IPS-15b (cell line): Measurements from ENCODE around the gene NPY4R.
"Not testable (repeated sequence)": the region's sequence is repeated elsewhere in the genome, so short reads cannot be mapped to it uniquely, and the experiment has no call there.

Source experiments
- H3K27me3 ChIP-seq: one replicate; pipeline ENCODE4 v1.6.1; 2013; ENCODE audit warnings: low read length; ENCODE audit not compliant: control insufficient read depth, insufficient read depth
- H3K36me3 ChIP-seq: one replicate; pipeline ENCODE4 v1.6.1; 2013; ENCODE audit warnings: low read length; ENCODE audit not compliant: control insufficient read depth, insufficient read depth
- H3K4me1 ChIP-seq: one replicate; pipeline ENCODE4 v1.6.1; 2013; ENCODE audit warnings: mild to moderate bottlenecking, low read length; ENCODE audit not compliant: control insufficient read depth, insufficient read depth
- H3K4me3 ChIP-seq: one replicate; pipeline ENCODE4 v1.5.1; 2013; ENCODE audit warnings: low read depth, low read length
- H3K9ac ChIP-seq: one replicate; pipeline ENCODE4 v1.6.1; 2013; ENCODE audit warnings: low read depth, mild to moderate bottlenecking, low read length
- H3K9me3 ChIP-seq: one replicate; pipeline ENCODE4 v1.6.1; 2013; ENCODE audit warnings: mild to moderate bottlenecking, low read length; ENCODE audit not compliant: control insufficient read depth, insufficient read depth

NPY4R gene, protein sequence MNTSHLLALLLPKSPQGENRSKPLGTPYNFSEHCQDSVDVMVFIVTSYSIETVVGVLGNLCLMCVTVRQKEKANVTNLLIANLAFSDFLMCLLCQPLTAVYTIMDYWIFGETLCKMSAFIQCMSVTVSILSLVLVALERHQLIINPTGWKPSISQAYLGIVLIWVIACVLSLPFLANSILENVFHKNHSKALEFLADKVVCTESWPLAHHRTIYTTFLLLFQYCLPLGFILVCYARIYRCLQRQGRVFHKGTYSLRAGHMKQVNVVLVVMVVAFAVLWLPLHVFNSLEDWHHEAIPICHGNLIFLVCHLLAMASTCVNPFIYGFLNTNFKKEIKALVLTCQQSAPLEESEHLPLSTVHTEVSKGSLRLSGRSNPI

DNA sequence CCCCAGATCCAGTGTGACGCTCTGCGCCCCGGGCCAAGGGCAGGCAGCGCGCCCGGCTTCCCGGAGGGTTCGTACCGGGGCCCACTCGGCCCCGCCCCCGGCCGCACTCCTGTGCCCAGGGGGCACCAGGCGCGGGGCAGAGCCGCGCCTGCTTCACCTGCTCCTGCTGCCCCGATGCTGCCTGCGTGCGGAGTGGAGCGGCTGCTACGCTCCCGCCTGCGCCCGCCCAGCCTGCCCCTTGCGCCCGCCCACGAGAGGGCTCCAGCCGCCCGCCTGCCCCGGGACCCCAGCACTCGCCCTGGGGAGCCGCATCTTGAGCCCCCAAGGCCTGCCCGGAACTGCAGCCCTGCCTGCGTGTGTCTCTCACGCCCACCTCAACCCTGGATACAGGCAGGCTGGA lies at the start of gene NPY4R:
Gene NPY4R, minus strand, starts transcription at position 194 of the 400 bp plus-strand sequence. CDS start 3,323 bp downstream, outside the sequence.
- H3K9ac ChIP-seq, H3K36me3 ChIP-seq, H3K9me3 ChIP-seq, H3K27me3 ChIP-seq, H3K4me1 ChIP-seq, H3K4me3 ChIP-seq: not testable (repeated sequence)

DNA sequence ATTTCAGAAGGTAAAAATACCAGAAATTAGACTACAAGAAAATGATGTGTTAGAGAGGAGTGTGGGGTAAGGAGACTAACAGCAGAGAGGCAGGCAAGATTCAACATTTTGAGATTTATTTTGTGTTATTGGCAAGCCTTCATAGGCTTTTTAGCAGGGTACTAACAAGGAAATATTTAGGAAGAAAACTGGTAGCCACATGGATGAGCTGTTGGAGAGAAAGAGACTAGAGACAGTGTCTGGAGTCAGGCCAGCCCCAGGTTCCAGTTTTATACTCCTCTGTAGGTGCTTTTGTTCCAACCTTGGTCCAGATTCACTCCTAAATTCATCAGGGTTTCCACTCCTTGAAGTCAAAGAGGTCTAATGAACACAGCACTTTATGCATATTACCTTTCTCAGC lies 49.6 kb upstream of the NPY4R start:
- Histone ChIP-seq H3K4me1 (no peaks in the 10 kb centered on the region), H3K36me3 (no peaks in the 10 kb centered on the region), H3K27me3 (no peaks in the 10 kb centered on the region), H3K9me3 (no peaks in the 10 kb centered on the region), H3K9ac (no peak overlapping the region), H3K4me3 (no peak overlapping the region)

DNA sequence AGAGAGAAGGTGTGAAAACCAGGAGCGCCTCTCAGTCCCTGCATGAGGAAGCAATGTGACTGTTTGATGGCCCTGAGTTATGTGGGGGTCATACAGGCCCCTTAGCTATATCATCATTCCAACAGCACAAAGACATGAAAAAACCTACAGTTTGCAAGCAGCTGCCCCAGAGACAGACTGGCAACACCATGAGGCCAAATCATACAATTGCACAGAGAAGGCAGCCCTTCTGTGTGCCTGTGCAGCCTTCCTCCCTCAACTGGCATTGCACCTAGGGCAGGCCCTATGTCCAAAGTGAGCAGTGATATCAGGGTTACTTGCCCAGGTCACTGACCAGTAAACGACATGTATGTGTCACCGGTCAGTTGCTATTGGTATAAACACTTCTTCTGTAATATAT lies 49.1 kb upstream of the NPY4R start:
- Histone ChIP-seq H3K9ac (no peak overlapping the region), H3K4me1 (no peaks in the 10 kb centered on the region), H3K4me3 (no peak overlapping the region), H3K27me3 (no peaks in the 10 kb centered on the region), H3K36me3 (no peaks in the 10 kb centered on the region), H3K9me3 (no peaks in the 10 kb centered on the region)

- Histone ChIP-seq H3K9ac (no peak overlapping the region), H3K36me3 (no peaks in the 10 kb centered on the region), H3K4me1 (no peaks in the 10 kb centered on the region), H3K4me3 (no peak overlapping the region), H3K27me3 (no peaks in the 10 kb centered on the region), H3K9me3 (no peaks in the 10 kb centered on the region)
These were observed 48.7 kb upstream of the NPY4R start for GRCh38 chr10:46514431-46514861.

GRCh38 chr10:46513333-46513732 lies 47.6 kb upstream of the NPY4R start:
- H3K4me1 ChIP-seq, H3K9ac ChIP-seq, H3K36me3 ChIP-seq, H3K27me3 ChIP-seq, H3K9me3 ChIP-seq, H3K4me3 ChIP-seq: not testable (repeated sequence)

DNA sequence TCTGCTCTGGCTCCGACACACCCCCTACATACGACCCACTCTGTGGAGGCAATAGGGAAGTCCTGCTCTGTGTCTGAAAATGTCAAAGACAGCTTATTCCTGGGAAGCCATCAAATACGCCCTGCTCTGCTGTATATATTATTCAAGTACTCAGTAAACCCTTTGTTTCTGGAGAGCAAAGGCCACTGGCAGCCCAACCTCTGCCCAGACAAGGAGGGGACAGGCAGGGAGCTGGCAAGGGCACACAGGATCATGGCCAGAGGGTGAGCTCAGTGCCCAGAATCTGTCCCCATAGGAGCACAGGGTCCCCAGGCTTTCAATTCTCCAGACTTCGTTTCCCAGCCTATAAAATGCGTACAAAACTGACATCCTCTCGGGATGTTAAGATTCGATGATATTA lies 47.0 kb upstream of the NPY4R start:
- not testable (repeated sequence) for H3K9ac ChIP-seq, H3K27me3 ChIP-seq, H3K9me3 ChIP-seq, H3K4me3 ChIP-seq, H3K36me3 ChIP-seq, H3K4me1 ChIP-seq

DNA sequence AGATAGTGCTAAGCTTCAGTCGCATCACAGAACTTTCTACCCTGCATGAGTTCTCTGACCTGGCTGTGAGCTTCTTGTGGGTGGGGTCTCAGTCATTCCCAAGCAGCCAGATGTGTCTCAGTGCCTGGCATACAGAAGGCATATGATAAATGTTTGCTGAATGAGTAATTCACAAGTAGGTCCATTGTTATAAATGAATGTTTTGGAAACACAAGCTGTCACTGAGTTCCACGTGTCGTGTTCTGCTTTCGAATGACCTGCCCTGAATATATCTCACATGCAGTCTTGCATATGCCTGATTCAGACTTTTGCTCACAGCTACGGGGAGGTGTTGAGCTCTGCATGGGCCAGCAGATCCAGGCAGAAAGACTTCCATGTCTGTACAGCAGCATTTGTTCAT lies 46.2 kb upstream of the NPY4R start:
- not testable (repeated sequence) for H3K9me3 ChIP-seq, H3K27me3 ChIP-seq, H3K4me1 ChIP-seq, H3K9ac ChIP-seq, H3K4me3 ChIP-seq, H3K36me3 ChIP-seq

DNA sequence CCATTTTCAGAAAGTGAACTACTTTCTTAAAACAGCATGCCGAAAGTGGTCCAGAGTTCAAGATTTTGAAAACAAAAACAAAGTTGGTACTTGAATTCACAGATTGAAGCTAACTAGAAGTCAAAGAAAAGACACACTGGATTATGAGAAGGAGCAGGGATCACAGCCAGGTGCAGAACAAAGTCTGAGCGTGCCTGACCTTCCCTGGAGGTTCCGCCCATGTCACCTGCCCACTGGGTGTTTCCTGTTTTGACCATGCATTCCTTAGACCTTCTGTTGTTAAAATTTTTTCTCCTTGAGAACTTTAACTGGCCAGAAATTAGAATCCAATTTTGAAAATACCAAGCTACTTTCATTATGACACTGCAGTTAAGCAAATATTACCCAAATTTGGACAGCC lies 34.2 kb upstream of the NPY4R start:
- H3K9ac ChIP-seq, H3K4me3 ChIP-seq, H3K36me3 ChIP-seq, H3K4me1 ChIP-seq, H3K9me3 ChIP-seq, H3K27me3 ChIP-seq: not testable (repeated sequence)

DNA sequence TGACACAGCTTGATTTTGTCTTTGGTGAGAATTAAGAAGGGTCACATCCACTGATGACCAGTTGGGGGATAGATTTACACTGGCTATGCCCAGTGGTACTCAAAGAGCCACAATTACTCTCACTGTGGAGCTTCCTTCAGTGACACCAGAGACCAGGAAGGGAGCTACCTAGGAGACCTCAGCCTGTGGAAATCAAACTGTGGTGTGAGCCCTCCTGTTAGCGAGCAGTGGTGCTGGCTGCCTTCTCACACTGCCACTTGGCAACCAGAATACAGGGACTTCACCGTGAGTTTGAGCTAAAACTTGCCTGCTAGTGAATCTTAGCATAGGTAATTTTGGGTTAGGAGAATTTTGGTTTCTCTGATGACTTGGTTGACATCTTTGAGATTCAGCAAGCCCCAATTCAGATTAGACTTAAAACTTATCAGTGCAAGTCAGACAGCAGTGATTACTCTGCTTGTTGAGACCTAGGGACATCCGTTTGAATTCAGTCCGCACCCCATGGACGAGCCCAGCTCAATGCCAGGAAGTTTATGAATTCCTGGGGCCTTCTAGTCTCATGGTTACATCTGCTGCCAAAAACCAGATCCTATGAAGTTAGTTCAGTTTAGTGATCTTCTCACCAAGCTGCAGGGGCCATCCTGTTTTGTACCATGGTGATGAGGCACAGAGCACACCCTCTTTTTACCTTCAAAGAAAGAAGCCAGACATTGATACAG lies 33.4 kb upstream of the NPY4R start:
- H3K36me3 ChIP-seq, H3K9me3 ChIP-seq, H3K27me3 ChIP-seq, H3K4me3 ChIP-seq, H3K4me1 ChIP-seq, H3K9ac ChIP-seq: not testable (repeated sequence)

GRCh38 chr10:46497878-46498277 lies 32.1 kb upstream of the NPY4R start:
- H3K36me3 ChIP-seq, H3K27me3 ChIP-seq, H3K9ac ChIP-seq, H3K4me3 ChIP-seq, H3K9me3 ChIP-seq, H3K4me1 ChIP-seq: not testable (repeated sequence)

DNA sequence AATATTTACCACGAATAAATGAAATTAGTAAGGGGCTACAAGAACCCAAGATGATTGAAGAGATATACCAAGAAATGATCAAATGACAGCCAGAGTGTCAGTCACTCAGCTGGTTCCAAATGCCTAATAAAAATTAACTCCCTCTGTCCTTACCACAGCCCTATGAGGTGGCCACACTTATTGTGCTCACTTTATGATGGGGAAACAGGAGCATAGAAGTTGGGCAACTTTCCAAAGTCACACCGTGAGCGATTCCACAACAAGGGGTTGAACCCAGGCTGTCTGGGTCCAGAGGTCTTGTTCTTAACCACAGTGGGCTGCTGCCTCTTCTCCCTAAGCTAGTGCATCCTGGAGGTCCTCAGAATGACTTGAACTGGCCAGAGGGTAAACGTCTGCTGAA lies 31.6 kb upstream of the NPY4R start:
- not testable (repeated sequence) for H3K4me1 ChIP-seq, H3K36me3 ChIP-seq, H3K9me3 ChIP-seq, H3K4me3 ChIP-seq, H3K27me3 ChIP-seq, H3K9ac ChIP-seq

DNA sequence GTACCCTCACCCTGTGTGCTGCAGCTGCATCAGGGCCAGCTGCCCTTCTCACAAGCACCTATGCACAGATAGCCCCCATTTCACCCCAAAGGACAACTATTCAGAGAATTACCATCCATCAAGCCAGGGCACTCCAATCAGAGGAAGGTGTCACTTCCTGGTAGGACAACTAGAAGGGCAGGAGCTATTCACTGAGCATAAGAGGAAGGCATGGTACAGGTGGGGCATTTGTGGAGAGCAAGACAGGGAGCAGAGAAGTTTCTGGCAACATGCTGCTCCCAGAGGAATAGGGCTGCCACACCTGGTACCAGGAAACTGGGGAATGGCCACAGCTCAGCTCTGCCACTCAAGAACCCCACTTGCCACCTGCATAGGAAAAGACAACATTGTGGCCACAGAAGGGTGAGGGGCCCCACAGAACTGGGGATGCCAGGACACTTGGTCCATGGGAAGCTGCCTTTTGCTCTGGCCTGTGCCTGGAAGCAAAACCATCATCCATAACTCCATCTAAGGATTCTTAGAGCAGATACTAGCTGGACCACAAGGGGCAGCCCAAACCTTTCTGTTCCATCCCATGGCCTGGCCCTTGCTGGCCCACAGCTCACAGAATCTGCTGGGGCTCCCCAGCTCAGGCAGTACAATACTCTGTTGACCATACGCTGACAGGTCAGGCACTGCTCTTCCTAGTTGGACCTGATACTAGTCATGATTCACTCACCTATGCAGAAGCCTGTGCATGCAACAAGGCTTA lies 25.8 kb upstream of the NPY4R start:
- not testable (repeated sequence) for H3K9me3 ChIP-seq, H3K27me3 ChIP-seq, H3K4me3 ChIP-seq, H3K36me3 ChIP-seq, H3K9ac ChIP-seq, H3K4me1 ChIP-seq
